LNCAP (cell line): ENCODE results near the gene PTRHD1.

Source experiments
- CTCF ChIP-seq: fragments of 450-650 bp; IDR thresholded peaks from 2 replicates; pipeline ENCODE4 v1.5.1; 2017; ENCODE audit warnings: mild to moderate bottlenecking

PTRHD1 gene

GRCh38 chr2:24787532-24787931, 5.7 kb downstream of the PTRHD1 start:
- TF ChIP-seq CTCF = no peak

GRCh38 chr2:24785671-24786321, 7.4 kb downstream of the PTRHD1 start:
- no peak for TF ChIP-seq CTCF

GRCh38 chr2:24783641-24784040, 9.6 kb downstream of the PTRHD1 start:
- no peak for TF ChIP-seq CTCF

- TF ChIP-seq CTCF = no peak
These were observed 14.1 kb downstream of the PTRHD1 start for GRCh38 chr2:24779116-24779515.

GRCh38 chr2:24774373-24774772, 18.8 kb downstream of the PTRHD1 start:
- TF ChIP-seq CTCF = no peak

GRCh38 chr2:24771764-24772586, 21.2 kb downstream of the PTRHD1 start:
- no peak for TF ChIP-seq CTCF

GRCh38 chr2:24771061-24771460, 22.1 kb downstream of the PTRHD1 start:
- no peak for TF ChIP-seq CTCF
